HG03060 (cell line): ENCODE results near the gene MTPN.

Experiments used
- ATAC-seq: cut with Tn5 transposase; IDR thresholded peaks from one replicate; pipeline ENCODE4 v1.9.1; 2021; ENCODE audit warnings: low read depth, moderate number of reproducible peaks; ENCODE audit not compliant: unreplicated experiment

The MTPN gene

DNA sequence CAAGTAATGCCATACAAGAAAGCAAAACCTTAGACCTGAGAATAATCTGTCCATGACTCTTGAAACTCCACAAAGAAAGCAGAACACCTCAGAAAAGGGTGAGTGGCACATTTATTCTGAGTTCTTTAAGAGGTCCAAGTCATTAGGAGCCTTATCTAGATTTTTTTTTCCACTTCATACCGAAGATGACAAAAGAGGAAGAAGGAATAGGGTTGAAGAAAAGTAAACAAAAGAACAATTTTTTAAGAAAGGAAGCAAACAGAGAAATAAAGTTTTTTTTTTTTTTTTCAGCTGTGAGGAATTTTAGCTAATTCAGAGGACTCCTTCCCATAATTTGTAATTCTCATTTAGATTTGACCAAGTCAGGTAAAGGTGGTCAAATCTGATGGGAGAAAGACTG lies 13.1 kb upstream of the MTPN start:
- ATAC-seq: no peak

DNA sequence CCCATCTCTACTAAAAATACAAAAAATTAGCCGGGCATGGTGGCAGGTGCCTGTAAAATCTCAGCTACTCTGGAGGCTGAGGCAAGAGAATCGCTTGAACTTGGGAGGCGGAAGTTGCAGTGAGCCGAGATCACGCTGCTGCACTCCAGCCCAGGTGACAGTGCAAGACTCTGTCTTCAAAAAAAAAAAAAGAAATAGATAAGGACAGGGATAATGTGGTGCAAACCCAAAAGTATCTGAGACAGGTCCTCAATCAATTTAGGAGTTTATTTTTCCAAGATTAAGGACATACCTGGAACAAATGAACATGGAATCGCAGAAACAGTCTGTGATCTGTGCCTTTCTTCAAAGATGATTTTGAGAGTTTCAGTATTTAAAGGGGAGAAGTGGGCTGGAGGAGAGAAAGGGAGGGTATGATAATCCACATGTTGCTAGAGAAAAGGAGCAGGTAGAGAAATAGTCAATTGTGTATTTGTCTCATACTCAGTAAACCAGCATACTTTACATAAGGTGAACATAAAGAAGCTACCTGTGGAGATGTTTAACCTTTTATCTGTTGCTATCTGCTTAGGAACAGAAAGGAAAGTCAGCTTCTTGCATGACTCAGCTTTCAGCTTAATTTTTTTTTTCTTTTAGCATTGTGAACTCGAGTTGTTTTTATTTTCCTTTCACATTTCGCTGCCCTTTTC lies 4.9 kb upstream of the MTPN start:
- no peak for ATAC-seq

DNA sequence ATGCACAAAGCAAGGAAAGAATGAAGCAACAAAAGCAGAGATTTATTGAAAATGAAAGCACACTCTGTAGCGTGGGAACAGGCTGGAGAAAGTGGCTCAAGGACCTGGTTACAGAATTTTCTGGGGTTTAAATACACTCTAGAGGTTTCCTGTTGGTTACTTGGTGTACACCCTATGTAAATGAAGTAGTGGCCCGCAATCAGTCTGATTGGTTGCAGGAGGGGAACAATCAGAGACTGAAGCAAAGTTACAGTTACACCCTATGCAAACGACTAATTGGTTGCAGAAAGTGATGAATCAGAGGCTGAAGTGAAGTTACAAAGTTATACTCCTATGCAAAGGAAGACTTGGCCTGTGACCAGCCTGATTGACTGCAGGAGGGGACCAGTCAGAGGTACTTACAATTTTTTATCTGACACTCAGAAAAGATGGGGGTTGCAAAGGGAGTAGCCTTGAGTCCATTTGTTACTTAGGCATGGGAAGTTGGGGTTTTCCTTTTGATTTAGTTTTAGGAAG lies 3.6 kb upstream of the MTPN start:
- ATAC-seq: peak; percentile 79

DNA sequence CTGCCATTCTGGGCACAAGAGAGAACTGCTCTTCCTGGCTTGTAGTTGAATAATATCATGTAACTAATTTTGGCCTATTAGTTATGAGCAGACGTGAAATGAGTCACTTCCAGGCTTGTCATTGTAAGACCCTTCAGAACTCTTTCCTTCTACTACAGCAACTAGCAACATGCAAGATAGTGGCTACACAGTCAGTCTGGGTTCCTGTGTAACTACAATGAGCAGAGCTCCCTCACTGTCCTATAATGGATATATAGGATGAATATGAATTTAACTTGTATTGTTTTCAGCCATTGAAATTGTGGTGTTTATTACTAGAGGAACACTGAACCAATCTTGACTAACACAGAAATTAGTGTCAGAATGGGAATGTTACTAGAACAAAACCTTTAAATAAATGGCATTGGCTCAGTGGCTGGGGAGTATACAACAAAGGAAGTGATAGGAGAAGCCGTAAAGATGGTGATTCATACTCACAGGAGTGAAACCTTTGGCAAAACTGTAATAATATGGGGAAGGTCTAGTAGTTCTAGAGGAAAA lies 2.9 kb upstream of the MTPN start:
- peak; percentile 19 for ATAC-seq

DNA sequence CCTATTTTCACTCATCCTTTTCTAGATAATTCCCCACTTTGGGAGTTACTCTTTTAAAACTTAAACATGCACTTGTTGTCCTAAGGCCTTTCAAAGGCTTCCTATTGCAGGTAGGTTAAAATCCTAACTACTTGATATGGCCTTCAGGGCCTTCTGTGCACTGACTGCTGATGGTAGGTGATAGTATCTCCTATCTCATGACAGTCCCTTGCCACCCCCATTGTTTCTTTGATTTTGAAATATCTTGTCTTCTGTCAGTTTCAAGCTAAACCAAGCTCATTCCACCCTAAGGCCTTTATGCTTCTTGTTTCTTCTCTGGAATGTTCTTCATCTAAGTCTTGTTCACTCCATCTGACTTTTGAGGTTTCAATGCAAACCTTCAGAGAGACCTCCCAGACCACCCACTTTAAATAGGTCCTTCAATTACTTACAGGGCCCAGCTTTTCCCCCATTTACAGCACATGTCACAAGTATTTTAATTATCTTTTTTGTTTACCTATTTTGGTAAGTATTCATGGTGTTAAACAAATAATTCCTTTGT lies 2.4 kb upstream of the MTPN start:
- ATAC-seq: no peak

DNA sequence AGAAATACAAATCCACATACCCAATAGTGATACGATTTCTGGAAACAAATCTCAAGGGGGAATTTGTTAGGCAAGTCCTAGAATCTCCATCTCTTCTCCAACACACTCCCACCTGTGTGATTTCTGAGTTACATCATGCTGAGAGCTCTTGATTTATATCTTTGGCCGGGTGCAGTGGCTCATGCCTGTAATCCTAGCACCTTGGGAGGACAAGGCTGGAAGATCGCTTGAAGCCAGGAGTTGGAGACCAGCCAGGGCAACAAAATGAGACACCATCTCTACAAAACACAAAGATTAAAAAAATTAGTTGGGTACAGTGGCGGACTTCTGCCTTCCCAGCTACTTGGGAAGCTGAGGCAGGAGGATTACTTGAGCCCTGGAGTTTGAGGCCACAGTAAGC lies 1.5 kb upstream of the MTPN start:
- no peak for ATAC-seq

DNA sequence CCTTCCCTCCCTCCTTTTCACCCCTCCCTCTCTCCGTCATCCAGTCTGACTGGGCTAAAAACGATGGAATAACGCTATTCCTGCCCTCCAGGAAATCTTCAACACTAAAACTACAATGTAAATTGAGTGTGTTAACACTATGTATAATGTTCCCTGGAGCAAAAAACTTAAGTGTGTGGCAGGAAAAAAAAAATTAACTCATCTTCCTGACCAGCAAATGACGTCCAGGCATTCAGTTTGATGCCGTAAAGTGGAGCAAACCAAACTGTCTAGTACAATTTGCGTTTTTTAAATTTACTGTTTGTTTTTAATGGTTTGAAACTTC lies 545 bp upstream of the MTPN start:
- ATAC-seq: no peak

DNA sequence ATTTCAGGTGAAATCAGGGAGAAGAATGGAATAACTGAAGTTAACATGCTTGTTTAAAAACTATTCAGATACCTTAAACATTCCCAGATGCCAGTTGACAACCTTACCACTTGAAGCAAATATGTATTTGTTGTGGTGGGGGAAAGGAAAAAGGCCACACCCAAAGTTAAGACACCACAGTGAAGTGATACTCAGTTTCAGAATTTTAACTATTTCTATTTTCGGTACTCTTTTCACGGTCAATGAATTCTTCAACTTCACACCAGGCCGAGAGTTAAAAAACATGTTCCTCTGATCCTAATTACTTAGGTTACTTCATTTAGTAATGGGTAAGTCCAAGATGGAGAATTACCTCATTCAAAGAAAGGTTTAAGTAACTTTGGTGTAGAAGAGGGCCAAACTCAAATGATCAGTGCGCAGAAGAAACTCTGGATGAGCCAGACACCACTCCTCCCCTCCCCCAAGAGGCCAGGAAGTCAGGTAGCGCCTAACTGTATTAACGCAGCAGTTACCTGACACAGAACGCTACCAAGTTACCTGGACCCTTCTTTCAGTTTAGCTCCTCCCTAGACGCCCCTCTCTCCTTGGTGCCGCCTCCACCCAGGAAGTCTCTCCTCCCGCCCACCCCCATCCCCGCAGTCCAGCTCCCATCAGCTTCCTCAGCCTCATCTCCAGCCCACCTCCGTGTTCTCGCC lies 700 bp downstream of the MTPN start:
- ATAC-seq: no peak

DNA sequence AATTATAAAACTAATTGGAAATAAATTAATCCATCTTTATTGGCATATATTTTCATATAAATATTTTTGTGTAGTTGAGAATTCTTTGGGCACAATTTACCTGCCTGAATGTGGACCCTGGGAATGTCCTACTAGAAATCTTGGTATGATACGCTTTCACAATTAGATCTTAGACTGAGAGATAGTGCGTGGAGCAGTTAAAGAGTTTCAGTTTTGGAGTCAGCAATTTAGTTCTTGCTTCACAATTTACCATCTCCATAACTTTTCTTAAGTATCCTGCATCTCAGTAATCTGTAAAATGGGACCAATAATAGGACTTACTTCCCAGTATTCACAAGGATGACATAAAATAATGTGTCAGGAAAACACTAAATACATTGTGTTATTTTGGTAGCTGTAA lies 2.0 kb downstream of the MTPN start:
- no peak for ATAC-seq

DNA sequence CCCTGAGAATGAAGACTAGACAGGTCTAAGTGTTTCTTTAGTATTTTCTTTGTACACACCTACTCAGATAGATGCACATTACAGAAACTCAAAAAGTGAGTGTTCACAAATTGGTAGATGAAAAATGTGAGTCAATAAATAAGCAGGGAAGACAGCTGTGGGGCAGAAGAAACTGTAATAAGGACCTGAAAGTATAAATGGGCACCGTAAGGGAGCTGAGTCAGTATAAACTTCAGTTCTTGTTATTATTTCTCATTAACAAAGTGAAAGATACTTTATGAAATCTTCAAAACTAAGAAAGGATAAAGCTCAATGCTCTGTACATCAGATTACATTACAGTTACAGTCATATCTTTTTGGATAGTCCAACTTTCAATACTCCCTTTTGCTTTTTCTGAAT lies 2.5 kb downstream of the MTPN start:
- ATAC-seq: no peak

DNA sequence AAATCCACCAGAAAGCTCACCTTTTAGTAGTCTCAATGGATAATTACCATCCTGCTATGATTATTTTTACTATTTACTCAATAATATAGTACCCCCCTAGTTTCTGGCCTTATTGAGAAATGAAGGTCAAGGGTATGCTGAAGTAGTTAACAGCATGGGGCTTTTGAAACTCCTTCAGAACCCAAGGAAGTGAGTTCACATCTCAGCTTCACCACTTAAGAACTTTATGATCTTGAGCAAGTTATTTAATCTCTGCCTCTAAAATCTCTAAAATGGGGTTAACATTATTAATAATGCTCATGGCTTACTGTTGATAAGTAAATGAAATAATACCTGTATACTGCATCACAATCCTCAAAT lies 5.8 kb downstream of the MTPN start:
- no peak for ATAC-seq

DNA sequence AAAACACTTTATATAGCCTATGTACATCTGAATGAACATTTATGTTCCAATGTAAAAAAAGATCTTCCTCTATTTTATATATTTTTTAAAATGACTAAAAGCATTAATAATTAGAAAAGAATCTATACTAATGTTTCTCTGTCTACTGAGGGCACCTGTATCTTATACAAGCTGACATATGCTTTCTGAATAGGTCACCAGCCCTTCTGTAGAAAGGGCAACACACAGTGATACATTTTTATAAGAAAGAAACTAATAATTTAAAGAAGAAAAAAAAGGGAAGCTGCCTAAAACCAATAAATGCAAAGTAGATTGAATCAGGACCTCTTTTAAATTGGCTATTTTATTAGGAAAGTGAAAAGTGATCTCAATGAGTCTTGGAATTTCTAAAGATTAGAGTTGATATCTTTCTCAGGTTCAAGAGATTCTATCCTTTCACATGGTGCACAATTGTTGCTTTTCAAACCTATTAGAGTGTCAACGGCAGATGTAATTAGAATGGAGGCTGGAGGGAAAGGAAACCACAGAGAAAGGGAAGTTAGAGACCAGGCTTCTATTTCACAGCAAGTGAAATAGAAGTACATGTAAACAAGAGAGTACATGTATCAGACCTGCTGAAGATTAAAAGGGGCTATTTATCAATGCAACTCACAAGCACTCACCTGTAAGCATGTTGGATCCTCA lies 6.3 kb downstream of the MTPN start:
- peak; percentile 72 for ATAC-seq

DNA sequence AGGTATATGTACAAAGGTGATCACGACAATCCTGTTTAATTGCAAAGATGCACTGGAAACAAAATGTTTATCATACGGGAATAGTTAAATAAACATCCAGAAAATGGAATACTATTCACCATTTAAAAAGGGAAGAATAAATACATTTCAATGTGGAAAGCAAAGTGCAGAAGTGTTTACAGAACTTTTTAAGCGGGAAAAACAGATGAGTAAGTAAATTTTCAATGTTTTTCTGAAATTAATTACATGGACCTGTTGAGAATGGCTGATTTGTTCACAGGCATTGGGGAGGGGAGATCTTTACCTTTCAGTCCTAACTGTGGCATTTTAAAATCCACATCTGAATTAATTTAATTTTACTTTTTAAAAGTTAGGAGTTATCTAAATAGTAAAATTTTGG lies 7.1 kb downstream of the MTPN start:
- no peak for ATAC-seq

DNA sequence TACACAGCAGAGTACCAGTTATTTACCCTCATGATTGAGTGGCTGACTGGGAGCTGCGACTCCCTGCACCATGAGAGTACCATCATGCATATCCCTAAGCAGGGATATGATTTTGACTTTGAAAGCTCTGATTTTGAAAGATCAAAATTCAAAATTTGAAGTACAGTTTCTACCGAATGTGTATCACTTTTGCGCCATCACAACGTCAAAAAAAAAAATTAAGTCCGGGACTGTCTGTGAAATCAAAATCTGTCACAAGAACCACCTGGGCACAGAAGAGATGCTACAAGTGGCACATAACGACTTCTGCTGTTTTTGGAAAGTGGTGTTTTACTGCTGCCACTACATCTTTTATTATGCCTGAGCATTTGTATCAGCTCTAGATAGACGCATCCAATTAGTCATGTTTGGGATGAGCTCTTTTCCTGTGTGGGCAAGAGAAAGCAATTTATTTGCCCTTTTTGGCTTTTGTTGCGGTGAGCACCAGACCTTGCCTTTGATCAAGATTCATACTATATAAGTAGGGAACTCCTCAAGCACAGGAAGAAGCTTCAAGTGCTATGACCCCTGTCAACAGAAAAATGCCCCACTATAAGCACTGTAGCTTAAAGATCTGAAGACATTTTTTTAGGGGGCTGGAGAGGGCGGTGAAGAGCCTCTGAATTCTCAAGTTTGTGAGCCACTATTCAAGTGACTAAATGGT lies 10.7 kb downstream of the MTPN start:
- ATAC-seq: no peak

DNA sequence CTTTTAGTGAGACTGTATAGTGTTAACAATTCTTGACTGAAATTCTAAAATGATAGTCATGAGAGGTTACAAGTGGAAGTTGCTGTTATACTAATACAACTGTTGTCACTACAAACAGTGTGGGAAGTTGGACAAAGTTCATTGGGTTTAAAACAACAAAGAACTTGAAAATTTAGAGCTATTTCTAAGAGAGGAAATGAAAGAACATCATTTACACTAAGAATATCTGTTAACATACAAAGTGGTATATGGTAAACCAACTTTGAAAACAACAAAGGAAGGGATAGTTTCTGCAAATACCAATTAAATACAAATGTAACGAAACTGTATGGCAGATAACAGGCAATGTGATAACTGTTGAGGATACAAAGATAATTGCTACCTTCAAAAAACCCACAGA lies 11.6 kb downstream of the MTPN start:
- ATAC-seq: no peak

DNA sequence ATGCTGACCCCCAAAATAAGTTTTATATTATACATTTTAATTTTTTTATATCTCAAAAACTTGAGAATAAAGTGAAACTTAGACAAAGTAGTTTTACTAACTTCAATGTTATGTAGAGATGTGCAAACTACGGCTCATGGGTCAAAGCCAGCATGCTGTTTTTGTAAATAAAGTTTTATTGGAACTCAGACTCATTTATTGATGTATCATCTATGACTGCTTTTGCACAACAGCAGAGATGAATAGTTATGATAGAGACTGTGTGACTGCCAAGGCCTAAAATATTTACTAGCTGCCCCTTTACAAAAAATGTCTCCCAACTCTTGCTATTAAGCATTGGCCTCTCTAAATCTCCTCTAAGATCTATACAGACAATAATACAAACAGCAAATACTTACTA lies 12.4 kb downstream of the MTPN start:
- ATAC-seq: no peak

DNA sequence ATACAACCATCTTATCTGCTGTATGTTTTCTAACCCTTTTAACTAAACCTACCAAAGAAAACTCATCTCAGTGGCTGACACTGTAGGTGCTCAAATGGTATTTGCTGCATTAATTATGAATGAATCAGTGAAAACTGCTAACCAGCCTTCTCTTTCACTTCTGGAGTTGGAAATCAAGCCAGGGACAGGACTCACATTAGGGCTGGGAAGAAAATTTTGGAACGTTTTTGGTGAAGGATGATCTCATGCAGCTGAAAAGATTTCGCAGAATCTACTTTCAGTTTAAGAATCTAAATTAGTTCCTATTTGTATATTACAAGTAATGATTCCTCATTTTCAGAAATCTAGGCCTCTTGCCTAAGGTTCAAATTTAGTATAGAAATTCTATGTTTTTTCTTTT lies 12.9 kb downstream of the MTPN start:
- ATAC-seq: no peak

DNA sequence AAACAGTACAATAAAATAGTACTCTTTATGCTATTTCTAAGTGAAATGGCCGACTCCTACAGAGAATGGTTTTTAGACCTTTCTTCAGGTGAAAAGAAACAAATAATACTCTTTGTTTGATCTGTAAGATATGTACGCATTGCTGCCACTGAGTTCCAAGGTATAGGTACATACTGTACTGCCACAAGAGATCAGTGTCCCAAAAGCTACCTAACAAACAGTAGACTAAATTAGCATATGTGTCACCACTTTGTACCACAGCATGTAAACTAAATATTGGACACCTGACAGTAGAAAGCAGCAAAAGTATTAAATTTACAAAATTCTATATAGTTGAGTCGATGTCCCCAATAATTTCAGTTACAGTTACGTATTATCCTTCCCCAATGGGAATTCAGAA lies 14.4 kb downstream of the MTPN start:
- ATAC-seq: no peak

DNA sequence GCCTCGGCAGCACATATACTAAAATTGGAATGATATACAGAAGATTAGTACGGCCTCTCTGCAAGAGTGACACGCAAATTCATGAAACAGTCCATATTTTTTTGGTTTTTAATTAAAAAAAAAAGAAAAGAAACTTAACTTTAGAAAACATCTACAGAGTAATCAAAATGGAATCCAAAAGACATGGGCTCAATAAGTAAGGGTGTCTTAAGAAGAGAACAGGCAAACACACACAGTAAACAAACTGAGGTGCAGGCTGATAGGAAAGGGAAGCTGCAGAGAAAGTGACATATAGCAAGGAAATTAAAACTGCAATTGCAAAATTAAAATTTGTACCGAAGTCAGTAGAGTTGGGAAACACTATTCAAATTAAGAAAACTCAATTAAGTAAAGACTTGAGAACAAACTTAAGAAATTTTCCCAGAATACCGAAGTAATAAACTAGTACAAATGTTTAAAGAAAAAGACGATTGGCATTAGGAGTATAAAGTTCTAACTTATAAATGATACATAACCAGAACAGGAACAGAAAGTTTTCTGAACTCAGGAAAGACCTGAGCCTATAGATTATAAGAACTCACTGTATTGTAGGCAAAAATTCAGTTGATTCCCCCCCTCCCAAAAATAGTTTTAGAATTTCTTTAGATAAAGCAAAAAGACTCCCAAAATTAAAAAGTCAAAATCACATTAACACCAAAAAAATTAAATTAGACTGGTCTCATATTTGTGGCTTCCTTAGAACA lies 16.3 kb downstream of the MTPN start:
- no peak for ATAC-seq
